ENCODE results near the gene TMEM243. TPM values are rescaled to one million over a fixed set of nuclear protein-coding genes. Genes with fewer than 3 reads are reported as not detected.

TMEM243 gene
- total and polyA plus RNA-seq, 2 experiments from 2014 or later: 44.5 to 82.5 TPM

DNA sequence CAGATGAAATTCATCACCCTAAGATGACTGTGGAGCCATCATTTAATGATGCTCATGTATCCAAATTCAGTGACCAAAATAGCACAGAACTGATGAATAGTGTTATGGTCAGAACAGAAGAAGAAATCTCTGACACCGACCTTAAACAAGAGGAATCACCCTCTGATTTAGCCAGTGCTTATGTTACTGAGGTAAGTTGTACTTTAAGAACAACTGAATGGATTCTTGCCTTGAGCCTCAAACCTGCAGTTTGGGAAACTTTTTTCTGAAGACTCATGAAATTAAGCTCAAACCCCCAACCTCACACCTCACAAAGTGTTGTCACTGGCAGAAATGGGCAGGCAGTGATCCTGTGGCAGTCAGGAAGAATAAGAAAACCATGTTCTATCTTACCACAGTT is 25.6 kb downstream of the TMEM243 start:
- no peak overlapping the region for H3K4me2 ChIP-seq
- no peak overlapping the region for H3K27ac ChIP-seq (ENCODE audit: low read depth)
- H3K79me2 ChIP-seq (replicated peaks; ENCODE audit: insufficient read depth): peaks cover 5% of the 10 kb centered on the region; the same call in 1 of the 2 replicates
- ATAC-seq (no peak), DNase-seq (ENCODE audit: low spot score) (no peak)
- Mint-ChIP-seq H3K36me3 (ENCODE audit: low read depth) (peaks cover 81% of the 10 kb centered on the region), H3K4me1 (no peaks in the 10 kb centered on the region), H3K9me3 (no peaks in the 10 kb centered on the region), H3K27me3 (ENCODE audit: insufficient read depth, low read depth, poor library complexity) (no peaks in the 10 kb centered on the region), H3K4me3 (no peak overlapping the region), H3K27ac (no peak overlapping the region)
- H3F3A ChIP-seq (replicated peaks; ENCODE audit: low read depth): no peaks in the 10 kb centered on the region; the same call in 1 of the 2 replicates
- H3K36me3 ChIP-seq (ENCODE audit: insufficient read depth): peaks cover 84% of the 10 kb centered on the region
- no peaks in the 10 kb centered on the region for H3K4me1 ChIP-seq (ENCODE audit: insufficient read depth)
- H2AFZ ChIP-seq: no peak overlapping the region
- H3K9me2 ChIP-seq (ENCODE audit: insufficient read depth): no peaks in the 10 kb centered on the region
- no peak overlapping the region for H3K4me3 ChIP-seq
- TF ChIP-seq EZH2phosphoT487 (IDR thresholded peaks at IDR 0.05; ENCODE audit: unreplicated experiment): no peak
- TF ChIP-seq NANOG (IDR thresholded peaks at IDR 0.05; ENCODE audit: borderline replicate concordance): no peak
- no peak for TF ChIP-seq ZNF331 (CRISPR knock-in tag; IDR thresholded peaks at IDR 0.05; ENCODE audit: low read depth)
- TF ChIP-seq, protein P1, sequence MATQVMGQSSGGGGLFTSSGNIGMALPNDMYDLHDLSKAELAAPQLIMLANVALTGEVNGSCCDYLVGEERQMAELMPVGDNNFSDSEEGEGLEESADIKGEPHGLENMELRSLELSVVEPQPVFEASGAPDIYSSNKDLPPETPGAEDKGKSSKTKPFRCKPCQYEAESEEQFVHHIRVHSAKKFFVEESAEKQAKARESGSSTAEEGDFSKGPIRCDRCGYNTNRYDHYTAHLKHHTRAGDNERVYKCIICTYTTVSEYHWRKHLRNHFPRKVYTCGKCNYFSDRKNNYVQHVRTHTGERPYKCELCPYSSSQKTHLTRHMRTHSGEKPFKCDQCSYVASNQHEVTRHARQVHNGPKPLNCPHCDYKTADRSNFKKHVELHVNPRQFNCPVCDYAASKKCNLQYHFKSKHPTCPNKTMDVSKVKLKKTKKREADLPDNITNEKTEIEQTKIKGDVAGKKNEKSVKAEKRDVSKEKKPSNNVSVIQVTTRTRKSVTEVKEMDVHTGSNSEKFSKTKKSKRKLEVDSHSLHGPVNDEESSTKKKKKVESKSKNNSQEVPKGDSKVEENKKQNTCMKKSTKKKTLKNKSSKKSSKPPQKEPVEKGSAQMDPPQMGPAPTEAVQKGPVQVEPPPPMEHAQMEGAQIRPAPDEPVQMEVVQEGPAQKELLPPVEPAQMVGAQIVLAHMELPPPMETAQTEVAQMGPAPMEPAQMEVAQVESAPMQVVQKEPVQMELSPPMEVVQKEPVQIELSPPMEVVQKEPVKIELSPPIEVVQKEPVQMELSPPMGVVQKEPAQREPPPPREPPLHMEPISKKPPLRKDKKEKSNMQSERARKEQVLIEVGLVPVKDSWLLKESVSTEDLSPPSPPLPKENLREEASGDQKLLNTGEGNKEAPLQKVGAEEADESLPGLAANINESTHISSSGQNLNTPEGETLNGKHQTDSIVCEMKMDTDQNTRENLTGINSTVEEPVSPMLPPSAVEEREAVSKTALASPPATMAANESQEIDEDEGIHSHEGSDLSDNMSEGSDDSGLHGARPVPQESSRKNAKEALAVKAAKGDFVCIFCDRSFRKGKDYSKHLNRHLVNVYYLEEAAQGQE (IDR thresholded peaks at IDR 0.05; ENCODE audit: unreplicated experiment): no peak
- no peak for TF ChIP-seq ZNF114 (CRISPR knock-in tag; IDR thresholded peaks at IDR 0.05)
- TF ChIP-seq JUNB (IDR thresholded peaks at IDR 0.05; ENCODE audit: unreplicated experiment): no peak
- TF ChIP-seq EZH2 (IDR thresholded peaks at IDR 0.05; ENCODE audit: low read depth, unreplicated experiment): no peak
- no peak for TF ChIP-seq POLR2AphosphoS5 (IDR thresholded peaks at IDR 0.05; ENCODE audit: low read depth)
- no peak for TF ChIP-seq CREB1 (CRISPR knock-in tag; IDR thresholded peaks at IDR 0.05; ENCODE audit: low read depth)
- no peak for TF ChIP-seq ZNF462 (CRISPR knock-in tag; IDR thresholded peaks at IDR 0.05)
- H4K20me1 ChIP-seq (replicated peaks; ENCODE audit: insufficient read depth): peaks cover 17% of the 10 kb centered on the region; the same call in 1 of the 2 replicates
- H3K27me3 ChIP-seq (ENCODE audit: insufficient read depth): no peaks in the 10 kb centered on the region

Data from GM23338 (cell line).